BJ (cell line): Measurements from ENCODE around the gene ATF7. TPM values are rescaled to one million over a fixed set of nuclear protein-coding genes. Genes with fewer than 3 reads are reported as not detected.
"Not testable (repeated sequence)": the region's sequence is repeated elsewhere in the genome, so short reads cannot be mapped to it uniquely, and the experiment has no call there.

Source experiments
- CTCF ChIA-PET: fragments of 350-600 bp; formaldehyde crosslinking; extraction: SDS; loops from one replicate; lab custom pipeline; 2021; ENCODE audit warnings: antibody characterized with exemption, inconsistent platforms; lab: Yijun Ruan, JAX
- POLR2A ChIA-PET: fragments of 300-600 bp; sonication (Branson Sonifier 250); formaldehyde crosslinking; extraction: SDS; loops from one replicate; lab custom pipeline; 2021; ENCODE audit warnings: antibody characterized with exemption; lab: Charles Lee
- DNase-seq: peaks from one replicate; pipeline ENCODE4 v3.0.0-alpha.2; 2011; ENCODE audit warnings: low read depth
- H3K27me3 ChIP-seq: 2 replicates; pipeline ENCODE4 v1.6.0; 2011; ENCODE audit warnings: low read length; ENCODE audit not compliant: control insufficient read depth, insufficient read depth
- H3K36me3 ChIP-seq: 2 replicates; pipeline ENCODE4 v1.5.1; 2011; ENCODE audit warnings: low read length; ENCODE audit not compliant: control insufficient read depth, insufficient read depth
- H3K4me3 ChIP-seq: 2 replicates; pipeline ENCODE4 v1.5.1; 2011; ENCODE audit warnings: low read depth, mild to moderate bottlenecking, control low read depth, low read length
- polyA plus RNA-seq: library from polyadenylated mRNA; depleted of rRNA; stranded (reverse); fragments of >200 nt; gene quantifications from 2 replicates; pipeline ENCODE4 v1.2.3, GENCODE V29; 2011
- TF ChIP-seq, protein P1 (sequence below): IDR thresholded peaks from 2 replicates; pipeline ENCODE4 v1.5.1; 2011; ENCODE audit warnings: low read depth, mild to moderate bottlenecking, control low read depth, inconsistent platforms, low read length, moderate library complexity; ENCODE audit not compliant: insufficient read depth

Gene ATF7
- polyA plus RNA-seq, 1 experiment, result 21.8 TPM

DNA sequence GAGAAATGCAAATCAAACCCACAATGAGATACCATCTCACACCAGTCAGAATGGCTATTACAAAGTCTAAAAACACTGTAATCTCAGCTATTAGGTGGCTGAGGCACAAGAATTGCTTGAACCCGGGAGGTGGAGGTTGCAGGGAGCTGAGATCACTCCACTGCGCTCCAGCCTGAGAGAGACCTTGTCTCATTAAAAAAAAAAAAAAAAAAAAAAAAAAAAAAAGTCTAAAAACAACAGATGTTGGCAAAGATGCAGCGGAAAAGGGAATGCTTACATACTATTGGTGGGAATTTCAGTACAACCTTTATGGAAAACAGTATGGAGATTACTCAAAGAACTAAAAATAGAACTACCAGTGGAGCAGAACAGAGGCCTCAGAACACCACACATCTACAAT, 19.0 kb upstream of the ATF7 start:
- Histone ChIP-seq H3K27me3 (no peaks in the 10 kb centered on the region), H3K36me3 (no peaks in the 10 kb centered on the region), H3K4me3 (no peak overlapping the region)
- ChIA-PET POLR2A (interaction anchor here (0.7 kb wide), 1 partner anchor 32 kb away, joined by 9 read pairs; no protein-coding TSS in a partner anchor), CTCF (no interaction called here)
- DNase-seq, result no peak
- TF ChIP-seq, protein P1, sequence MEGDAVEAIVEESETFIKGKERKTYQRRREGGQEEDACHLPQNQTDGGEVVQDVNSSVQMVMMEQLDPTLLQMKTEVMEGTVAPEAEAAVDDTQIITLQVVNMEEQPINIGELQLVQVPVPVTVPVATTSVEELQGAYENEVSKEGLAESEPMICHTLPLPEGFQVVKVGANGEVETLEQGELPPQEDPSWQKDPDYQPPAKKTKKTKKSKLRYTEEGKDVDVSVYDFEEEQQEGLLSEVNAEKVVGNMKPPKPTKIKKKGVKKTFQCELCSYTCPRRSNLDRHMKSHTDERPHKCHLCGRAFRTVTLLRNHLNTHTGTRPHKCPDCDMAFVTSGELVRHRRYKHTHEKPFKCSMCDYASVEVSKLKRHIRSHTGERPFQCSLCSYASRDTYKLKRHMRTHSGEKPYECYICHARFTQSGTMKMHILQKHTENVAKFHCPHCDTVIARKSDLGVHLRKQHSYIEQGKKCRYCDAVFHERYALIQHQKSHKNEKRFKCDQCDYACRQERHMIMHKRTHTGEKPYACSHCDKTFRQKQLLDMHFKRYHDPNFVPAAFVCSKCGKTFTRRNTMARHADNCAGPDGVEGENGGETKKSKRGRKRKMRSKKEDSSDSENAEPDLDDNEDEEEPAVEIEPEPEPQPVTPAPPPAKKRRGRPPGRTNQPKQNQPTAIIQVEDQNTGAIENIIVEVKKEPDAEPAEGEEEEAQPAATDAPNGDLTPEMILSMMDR, result no peak

GRCh38 chr12:53644133-53644532, 18.0 kb upstream of the ATF7 start:
- H3K27me3 ChIP-seq, result no peaks in the 10 kb centered on the region
- CTCF ChIA-PET, result no interaction called here
- no peak for DNase-seq
- TF ChIP-seq, protein P1, result no peak
- H3K4me3 ChIP-seq, result no peak overlapping the region
- H3K36me3 ChIP-seq, result no peaks in the 10 kb centered on the region
- POLR2A ChIA-PET, result no interaction called here

DNA sequence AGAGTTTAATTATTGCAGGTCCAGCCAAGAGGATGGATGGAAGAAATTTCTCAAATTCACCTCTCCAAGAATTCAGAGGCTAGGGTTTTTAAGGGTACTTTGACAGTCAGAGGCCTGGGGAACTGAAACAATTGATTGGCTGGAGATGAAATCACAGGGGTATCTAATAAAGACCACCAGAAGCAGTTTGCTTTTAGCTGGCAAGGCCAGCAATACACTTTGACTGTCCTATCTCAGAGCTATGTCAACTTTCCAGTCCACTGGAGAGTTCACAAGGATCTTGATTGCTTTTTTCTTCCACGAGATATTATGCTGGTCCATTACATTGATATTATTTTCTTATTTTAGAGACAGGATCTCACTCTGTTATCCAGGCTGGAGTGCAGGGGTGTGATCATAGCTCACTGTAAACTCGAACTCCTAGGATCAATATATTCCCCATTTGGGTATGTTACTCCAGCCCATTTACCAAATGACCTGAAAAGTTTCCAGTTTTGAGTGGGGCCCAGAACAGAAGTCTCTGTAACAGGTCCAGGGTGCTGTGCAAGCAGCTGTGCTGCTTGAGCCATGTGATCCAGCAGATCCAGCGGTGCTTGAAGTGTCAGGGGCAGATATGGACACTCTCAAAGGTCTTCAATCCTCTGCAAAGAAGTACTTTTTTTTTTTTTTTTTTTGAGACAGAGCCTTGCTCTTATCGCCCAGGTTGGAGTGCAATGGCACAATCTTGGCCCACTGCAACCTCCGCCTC, 17.2 kb upstream of the ATF7 start:
- TF ChIP-seq, protein P1, result no peak
- ChIA-PET POLR2A (no interaction called here), CTCF (no interaction called here)
- H3K36me3 ChIP-seq, result no peaks in the 10 kb centered on the region
- H3K4me3 ChIP-seq, result no peak overlapping the region
- no peaks in the 10 kb centered on the region for H3K27me3 ChIP-seq
- no peak for DNase-seq

GRCh38 chr12:53638057-53638456, 11.9 kb upstream of the ATF7 start:
- no peak overlapping the region for H3K4me3 ChIP-seq
- ChIA-PET CTCF (interaction anchor here (0.7 kb wide), 1 partner anchor 13 kb away, joined by 3 read pairs; no protein-coding TSS in a partner anchor), POLR2A (no interaction called here)
- no peaks in the 10 kb centered on the region for H3K36me3 ChIP-seq
- H3K27me3 ChIP-seq, result no peaks in the 10 kb centered on the region
- no peak for DNase-seq
- TF ChIP-seq, protein P1, result no peak

GRCh38 chr12:53636641-53637040, 10.5 kb upstream of the ATF7 start:
- TF ChIP-seq, protein P1, result no peak
- no peak overlapping the region for H3K4me3 ChIP-seq
- no peak for DNase-seq
- CTCF ChIA-PET, result no interaction called here
- no peaks in the 10 kb centered on the region for H3K36me3 ChIP-seq
- POLR2A ChIA-PET, result no interaction called here
- no peaks in the 10 kb centered on the region; the same call in 1 of the 2 replicates for H3K27me3 ChIP-seq

DNA sequence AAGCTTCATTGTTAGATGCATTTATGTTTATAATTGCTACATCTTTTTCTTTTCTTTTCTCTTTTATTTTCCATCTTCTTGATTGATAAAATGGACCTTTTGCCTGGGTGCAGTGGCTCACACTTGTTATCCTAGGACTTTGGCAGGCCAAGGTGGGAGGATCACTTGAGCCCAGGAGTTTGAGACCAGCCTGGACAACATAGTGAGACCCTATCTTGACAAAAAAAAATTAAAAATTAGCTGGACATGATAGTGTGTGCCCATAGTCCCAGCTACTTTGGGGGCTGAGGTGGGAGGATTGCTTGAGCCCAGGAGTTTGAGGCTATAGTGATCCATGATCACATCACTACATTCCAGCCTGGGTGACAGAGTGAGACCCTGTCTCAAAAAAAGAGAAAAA, 9.5 kb upstream of the ATF7 start:
- CTCF ChIA-PET, POLR2A ChIA-PET, H3K4me3 ChIP-seq, H3K36me3 ChIP-seq, H3K27me3 ChIP-seq, DNase-seq: not testable (repeated sequence)
